GM21529 (cell line): ENCODE measurements around the gene GFM2.
"Not testable (repeated sequence)": the region's sequence is repeated elsewhere in the genome, so short reads cannot be mapped to it uniquely, and the experiment has no call there.

Experiments
- ATAC-seq: cut with Tn5 transposase; IDR thresholded peaks from one replicate; pipeline ENCODE4 v1.9.1; 2021; ENCODE audit not compliant: unreplicated experiment

Gene GFM2

DNA sequence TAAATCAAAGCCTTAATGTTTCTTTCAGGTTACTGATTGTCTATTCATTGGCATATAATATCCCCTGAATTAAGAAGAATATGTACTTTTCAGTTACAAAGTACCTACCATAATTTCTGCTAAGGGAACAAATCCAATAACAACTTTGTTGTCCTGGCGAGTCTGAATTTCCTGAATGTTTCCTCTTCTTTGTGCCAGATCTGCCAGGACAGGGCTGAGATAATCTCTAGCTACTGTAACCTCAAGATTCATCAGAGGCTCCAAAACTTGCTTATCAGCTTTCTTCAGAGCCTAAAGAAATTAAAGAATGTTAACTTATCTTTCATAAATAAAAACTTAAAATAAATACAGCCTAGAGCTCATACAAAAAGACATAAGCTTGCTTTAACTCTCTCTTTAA, 44.6 kb downstream of the GFM2 start:
- ATAC-seq = no peak

DNA sequence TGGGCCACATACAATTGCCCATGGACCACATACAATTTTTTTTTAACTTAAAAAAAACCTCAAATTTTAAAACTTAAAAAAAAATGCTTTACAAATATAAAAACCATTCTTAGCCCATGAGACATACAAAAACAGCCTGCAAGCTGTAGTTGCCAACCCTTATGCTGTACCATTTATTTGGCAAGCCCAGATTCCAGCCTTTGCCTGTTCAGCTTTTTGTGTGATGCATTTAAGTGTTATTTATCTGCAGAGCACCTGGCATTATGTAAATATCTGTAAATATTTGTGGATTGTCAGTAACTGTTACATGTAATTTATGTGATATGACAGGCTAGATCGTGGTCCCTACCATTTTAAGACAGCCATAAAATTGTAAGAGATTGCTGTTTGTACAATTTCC, 49.3 kb downstream of the GFM2 start:
- ATAC-seq = no peak

DNA sequence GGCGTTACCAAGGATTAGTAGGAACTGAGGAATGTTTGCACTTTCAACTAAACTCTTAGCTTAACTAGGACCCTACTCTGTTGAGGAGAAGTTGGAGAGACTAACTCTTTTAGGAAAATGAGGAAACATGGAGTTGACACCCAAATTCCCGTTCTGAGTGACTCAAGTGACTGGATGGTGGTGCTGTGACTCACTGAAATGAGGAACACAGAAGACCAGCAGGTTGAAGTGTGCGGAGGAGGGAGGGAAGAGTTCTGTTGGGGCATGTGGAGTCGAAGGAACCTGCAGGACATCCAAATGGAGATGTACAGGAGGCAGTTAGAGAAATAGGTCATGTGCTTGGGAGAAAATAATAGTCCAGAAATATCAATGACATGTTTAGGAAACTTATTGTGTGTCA, 73.7 kb downstream of the GFM2 start:
- ATAC-seq = no peak

GRCh38 chr5:74686962-74687751, 79.8 kb downstream of the GFM2 start:
- ATAC-seq = no peak

DNA sequence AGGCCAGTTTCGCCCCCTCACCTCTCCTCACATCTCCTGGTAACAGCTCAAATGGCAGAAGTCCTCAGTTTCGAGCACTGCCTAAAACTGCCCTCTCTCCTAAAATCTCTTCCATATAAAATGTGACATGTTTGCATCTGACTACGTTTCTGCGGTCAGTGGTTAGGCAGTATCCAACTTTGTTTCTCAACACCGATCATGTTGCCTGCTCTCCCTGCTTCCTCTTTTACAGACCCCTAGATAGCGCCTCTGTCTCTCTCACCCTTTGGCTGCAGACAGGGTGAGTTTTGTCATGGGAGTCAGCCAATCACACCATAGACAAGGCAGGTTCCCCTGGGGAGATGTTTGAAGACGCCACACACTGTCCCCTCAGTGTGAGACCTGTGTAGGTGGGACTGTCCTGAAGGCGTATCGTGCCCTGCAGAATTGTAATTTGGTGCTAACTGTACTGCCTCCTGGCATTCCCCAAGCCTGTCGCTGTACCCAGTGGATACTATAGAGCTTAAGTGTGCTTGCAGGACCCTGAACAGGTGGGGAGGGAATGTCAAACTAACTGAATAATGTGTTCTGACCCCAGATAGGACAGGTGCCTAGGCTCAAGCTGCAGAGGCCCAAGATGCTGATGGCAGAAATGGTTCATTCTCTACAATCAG, 80.8 kb downstream of the GFM2 start:
- peak; percentile 45 for ATAC-seq

DNA sequence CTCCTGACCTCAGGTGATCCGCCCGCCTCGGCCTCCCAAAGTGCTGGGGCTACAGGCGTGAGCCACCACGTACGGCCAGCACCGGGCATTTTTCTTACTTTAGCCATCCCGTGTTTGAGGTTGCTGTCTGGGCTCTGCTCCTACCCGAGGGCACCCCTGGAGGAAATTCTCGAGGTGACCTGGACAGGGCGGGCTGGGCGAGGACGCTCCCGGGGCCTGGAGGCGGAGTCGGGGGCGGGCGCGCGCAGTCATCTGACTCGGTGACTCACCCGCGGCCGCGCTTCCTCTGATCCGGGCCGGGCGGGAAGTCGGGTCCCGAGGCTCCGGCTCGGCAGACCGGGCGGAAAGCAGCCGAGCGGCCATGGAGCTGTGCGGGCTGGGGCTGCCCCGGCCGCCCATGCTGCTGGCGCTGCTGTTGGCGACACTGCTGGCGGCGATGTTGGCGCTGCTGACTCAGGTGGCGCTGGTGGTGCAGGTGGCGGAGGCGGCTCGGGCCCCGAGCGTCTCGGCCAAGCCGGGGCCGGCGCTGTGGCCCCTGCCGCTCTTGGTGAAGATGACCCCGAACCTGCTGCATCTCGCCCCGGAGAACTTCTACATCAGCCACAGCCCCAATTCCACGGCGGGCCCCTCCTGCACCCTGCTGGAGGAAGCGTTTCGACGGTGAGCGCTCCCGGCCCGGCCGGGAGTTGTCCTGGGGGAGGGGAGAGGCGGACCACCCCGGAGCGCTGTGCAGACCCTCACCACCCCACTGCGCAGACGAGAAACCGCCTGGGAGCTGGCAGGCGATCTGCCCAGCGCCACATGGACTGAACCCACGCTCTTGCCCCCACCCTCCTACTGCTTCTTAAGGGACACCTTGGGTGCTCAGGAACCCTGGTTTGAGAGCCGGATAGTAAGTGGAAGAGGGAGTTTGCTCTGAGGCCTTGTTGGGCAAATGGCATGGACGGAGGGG, 81.7 kb downstream of the GFM2 start, which contains the start of gene HEXB:
Gene HEXB (plus strand): TSS at position 334 of the 952 bp plus-strand sequence. CDS start 28 bp downstream, at position 362.
- peak; percentile 79 for ATAC-seq

DNA sequence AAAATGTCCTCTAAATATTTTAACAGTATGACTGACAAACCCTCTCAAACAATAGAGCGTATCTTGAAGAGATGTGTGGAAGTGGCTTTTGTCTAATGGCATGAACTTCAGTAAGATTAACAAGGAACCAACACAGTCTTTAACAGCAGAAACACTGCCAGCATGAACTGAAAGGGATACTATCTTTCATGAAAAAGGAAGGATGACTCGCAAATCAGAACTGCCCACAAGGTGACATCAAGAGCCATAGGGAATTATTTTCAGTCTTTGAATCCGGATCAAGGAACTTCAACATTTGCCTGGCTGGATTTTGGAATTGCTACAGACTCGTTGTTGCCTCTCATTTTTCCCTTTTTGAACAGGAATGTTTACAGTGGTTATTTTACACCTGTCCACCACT, 87.0 kb downstream of the GFM2 start:
- no peak for ATAC-seq

- ATAC-seq = not testable (repeated sequence)
Measured at GRCh38 chr5:74679300-74679699, 87.6 kb downstream of the GFM2 start.

DNA sequence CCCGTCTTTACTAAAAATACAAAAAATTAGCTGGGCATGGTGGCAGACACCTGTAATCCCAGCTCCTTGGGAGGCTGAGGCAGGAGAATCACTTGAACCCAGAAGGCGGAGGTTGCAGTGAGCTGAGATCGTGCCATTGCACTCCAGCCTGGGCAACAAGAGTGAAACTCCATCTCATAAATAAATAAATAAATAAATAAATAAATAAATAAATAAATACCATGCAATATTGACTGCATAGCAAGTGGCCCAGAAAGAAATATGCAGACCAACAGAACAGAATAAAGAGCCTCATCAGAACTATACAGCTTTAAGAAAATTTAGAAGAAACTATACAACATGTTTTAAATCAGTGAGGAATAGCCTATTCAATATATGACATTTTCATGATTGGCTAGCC, 88.8 kb downstream of the GFM2 start:
- ATAC-seq = not testable (repeated sequence)

DNA sequence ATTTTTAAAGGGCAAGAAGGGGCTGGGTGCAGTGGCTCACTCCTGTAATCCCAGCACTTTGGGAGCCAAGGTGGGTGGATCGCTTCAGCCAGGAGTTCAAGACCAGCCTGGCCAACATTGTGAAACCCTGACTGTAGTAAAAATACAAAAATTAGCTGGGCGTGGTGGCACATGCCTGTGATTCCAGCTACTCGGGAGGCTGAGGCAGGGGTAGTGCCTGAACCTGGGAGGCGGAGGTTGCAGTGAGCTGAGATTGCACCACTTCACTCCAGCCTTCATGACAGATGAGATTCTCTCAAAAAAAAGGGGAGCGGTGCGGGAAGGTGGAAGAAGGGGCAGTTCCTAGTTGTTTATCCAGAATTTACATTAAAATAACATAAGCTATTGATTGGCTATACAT, 90.5 kb downstream of the GFM2 start:
- not testable (repeated sequence) for ATAC-seq

- ATAC-seq = no peak
Measured at GRCh38 chr5:74673011-74673790, 93.7 kb downstream of the GFM2 start.

DNA sequence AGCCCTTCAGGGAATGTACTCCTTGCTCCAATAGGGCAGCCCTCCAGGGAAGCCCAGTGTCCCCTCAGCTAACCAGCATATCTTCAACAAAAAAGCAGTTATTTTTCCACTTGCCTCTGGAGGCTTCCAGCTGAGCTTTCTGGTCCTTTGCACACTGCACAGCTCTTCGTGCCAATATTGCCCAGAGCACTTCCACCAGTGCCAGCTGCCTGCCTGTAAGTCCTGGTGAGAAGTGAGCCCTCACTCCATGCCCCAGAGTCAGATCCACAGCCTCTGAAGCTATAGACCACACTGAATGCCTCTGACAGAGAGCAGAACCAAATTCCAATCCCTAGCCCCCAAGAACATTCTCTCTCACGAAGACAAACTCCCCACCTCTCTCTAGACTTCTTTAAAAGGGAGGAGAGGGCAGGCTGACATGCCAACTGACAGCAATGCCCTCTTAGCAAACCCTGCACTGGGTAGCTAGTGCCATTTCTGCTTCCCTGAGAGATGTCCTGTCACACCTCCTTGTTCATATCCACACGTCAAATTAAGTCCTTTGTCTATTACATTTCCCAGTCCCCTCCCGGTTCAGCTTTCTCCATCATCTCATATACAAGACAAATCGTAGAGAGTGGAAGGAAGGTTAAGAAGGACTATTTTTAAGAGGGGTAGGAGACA, 94.6 kb downstream of the GFM2 start:
- ATAC-seq = no peak
